HepG2 (cell line): ENCODE measurements around the gene ADGRB3.

Experiments used
- POLR2AphosphoS5 ChIP-seq: IDR thresholded peaks from 2 replicates; pipeline ENCODE4 v1.6.1; 2012; ENCODE audit warnings: low read depth, low read length
- ZC3H13 ChIP-seq: sonication (generic); formaldehyde crosslinking; IDR thresholded peaks from 2 replicates; pipeline ENCODE4 v1.8.1; 2023; ENCODE audit warnings: mild to moderate bottlenecking, missing genetic modification reagents, moderate library complexity
- TF ChIP-seq, protein P1 (sequence below): sonication (generic); formaldehyde crosslinking; IDR thresholded peaks from 2 replicates; pipeline ENCODE4 v1.5.0; 2020; ENCODE audit warnings: mild to moderate bottlenecking, missing genetic modification reagents, moderate library complexity

DNA sequence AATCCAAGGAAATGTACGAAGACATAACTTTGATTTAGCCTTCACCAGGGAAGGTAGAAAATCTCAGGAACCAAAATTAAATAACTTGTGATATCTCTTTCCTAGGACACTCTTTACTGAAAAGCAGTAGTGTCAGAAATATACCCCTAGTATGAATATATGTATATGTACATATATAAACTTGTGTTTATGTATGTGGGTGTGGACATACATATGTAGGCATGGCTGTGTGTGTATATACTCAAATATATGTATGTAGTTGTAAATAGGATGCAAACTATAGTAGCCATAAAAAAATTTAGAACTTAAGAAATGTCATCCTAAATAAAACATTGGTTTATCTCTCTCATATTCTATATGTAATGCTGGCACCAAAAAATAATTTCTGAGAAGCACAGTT, 500.8 kb downstream of the ADGRB3 start:
- TF ChIP-seq POLR2AphosphoS5 (no peak), ZC3H13 (CRISPR knock-in tag) (no peak)
- TF ChIP-seq, protein P1, sequence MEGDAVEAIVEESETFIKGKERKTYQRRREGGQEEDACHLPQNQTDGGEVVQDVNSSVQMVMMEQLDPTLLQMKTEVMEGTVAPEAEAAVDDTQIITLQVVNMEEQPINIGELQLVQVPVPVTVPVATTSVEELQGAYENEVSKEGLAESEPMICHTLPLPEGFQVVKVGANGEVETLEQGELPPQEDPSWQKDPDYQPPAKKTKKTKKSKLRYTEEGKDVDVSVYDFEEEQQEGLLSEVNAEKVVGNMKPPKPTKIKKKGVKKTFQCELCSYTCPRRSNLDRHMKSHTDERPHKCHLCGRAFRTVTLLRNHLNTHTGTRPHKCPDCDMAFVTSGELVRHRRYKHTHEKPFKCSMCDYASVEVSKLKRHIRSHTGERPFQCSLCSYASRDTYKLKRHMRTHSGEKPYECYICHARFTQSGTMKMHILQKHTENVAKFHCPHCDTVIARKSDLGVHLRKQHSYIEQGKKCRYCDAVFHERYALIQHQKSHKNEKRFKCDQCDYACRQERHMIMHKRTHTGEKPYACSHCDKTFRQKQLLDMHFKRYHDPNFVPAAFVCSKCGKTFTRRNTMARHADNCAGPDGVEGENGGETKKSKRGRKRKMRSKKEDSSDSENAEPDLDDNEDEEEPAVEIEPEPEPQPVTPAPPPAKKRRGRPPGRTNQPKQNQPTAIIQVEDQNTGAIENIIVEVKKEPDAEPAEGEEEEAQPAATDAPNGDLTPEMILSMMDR (CRISPR knock-in tag): no peak
